Calu3 (cell line): ENCODE measurements around the gene YIPF7. TPM values are rescaled to one million over a fixed set of nuclear protein-coding genes. Genes with fewer than 3 reads are reported as not detected.

ENCODE experiments used
- BruUV-seq: library from RNA; stranded (reverse); fragments of 400-500 nt; replicated peaks from 2 replicates; lab custom pipeline; 2021; lab: Mats Ljungman, UMichigan
- CTCF ChIA-PET: fragments of 300-600 bp; sonication (Branson Sonifier 250); formaldehyde crosslinking; loops from one replicate; lab custom pipeline; 2022; ENCODE audit warnings: antibody characterized with exemption; lab: Charles Lee
- DNase-seq: peaks from one replicate; pipeline ENCODE4 v3.0.0; 2022
- H3K27ac Mint-ChIP-seq: one replicate; pipeline ENCODE4 v1.8.0; 2022; ENCODE audit warnings: mixed read lengths; ENCODE audit not compliant: unreplicated experiment
- H3K27me3 Mint-ChIP-seq: one replicate; pipeline ENCODE4 v1.8.0; 2022; ENCODE audit warnings: mixed read lengths; ENCODE audit not compliant: unreplicated experiment
- H3K36me3 Mint-ChIP-seq: one replicate; pipeline ENCODE4 v1.8.0; 2022; ENCODE audit warnings: mild to moderate bottlenecking, moderate library complexity, mixed read lengths; ENCODE audit not compliant: insufficient read depth, unreplicated experiment
- H3K4me1 Mint-ChIP-seq: one replicate; pipeline ENCODE4 v1.8.0; 2022; ENCODE audit warnings: mild to moderate bottlenecking, low read depth, mixed read lengths; ENCODE audit not compliant: unreplicated experiment
- H3K4me3 Mint-ChIP-seq: one replicate; pipeline ENCODE4 v1.8.0; 2022; ENCODE audit warnings: mild to moderate bottlenecking, low read depth, moderate library complexity, mixed read lengths; ENCODE audit not compliant: unreplicated experiment
- H3K9me3 Mint-ChIP-seq: one replicate; pipeline ENCODE4 v1.8.0; 2022; ENCODE audit warnings: low read depth, mixed read lengths; ENCODE audit not compliant: unreplicated experiment
- intact Hi-C: fragments of 100-400 bp; cut with micrococcal nuclease; formaldehyde crosslinking; loops from one replicate; pipeline ENCODE4 v1.10.0; 2022; ENCODE audit not compliant: unreplicated experiment
- total RNA-seq: library from RNA; stranded (reverse); gene quantifications from 2 replicates; pipeline ENCODE4 v1.2.3, GENCODE V29; 2022
- TF ChIP-seq, protein P1 (sequence below): fragments of 200-600 bp; IDR thresholded peaks from one replicate; pipeline ENCODE4 v1.8.0; 2022; ENCODE audit warnings: antibody characterized with exemption; ENCODE audit not compliant: unreplicated experiment

The YIPF7 gene
- total RNA-seq, 1 experiment from 2014 or later: 0.73 TPM

DNA sequence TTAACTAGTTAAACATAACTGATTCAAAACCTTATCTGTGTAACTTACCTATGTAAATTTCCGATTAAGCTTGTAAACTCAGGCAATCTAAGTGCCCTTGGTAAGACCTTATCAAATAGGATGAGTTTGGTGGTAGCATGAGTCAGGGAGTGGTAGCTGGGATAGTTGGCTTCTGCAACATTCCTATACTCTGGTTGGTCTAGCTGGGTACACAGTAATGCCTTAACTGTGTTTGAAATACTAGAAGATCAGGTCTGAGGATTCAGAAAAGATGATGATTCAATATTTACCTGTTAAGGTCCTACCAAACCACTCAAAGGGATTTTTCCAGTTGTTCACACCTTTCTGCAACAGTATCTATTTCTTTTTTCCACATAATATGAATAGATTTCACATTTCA lies 5.3 kb downstream of the YIPF7 start:
- intact Hi-C loops: no loop called here
- no peak overlapping the region for H3K4me3 Mint-ChIP-seq
- no peak for DNase-seq

DNA sequence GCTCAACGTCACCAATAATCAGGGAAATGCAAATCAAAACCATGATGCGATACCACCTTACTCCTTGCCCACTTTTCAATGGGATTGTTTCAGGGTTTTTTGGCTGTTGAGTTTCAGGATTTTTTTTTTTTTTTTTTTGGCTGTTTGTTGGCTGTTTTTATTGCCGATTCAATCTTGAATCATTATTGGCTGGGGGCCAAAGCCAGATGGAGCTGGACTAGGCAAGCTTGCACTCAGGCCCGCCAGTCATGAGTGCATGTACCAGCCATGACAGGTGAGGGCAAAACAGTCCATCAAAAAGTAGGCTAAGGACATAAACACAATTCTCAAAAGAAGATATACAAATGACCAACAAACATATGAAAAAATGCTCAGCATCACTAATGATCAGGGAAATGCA lies 13.3 kb downstream of the YIPF7 start:
- no TSS peak for BruUV-seq
- intact Hi-C loops: no loop called here
- Mint-ChIP-seq H3K27me3 (no peaks in the 10 kb centered on the region), H3K27ac (no peak overlapping the region), H3K9me3 (peaks cover 4% of the 10 kb centered on the region), H3K4me1 (no peaks in the 10 kb centered on the region), H3K36me3 (no peaks in the 10 kb centered on the region), H3K4me3 (no peak overlapping the region)
- CTCF ChIA-PET: no interaction called here
- TF ChIP-seq, protein P1, sequence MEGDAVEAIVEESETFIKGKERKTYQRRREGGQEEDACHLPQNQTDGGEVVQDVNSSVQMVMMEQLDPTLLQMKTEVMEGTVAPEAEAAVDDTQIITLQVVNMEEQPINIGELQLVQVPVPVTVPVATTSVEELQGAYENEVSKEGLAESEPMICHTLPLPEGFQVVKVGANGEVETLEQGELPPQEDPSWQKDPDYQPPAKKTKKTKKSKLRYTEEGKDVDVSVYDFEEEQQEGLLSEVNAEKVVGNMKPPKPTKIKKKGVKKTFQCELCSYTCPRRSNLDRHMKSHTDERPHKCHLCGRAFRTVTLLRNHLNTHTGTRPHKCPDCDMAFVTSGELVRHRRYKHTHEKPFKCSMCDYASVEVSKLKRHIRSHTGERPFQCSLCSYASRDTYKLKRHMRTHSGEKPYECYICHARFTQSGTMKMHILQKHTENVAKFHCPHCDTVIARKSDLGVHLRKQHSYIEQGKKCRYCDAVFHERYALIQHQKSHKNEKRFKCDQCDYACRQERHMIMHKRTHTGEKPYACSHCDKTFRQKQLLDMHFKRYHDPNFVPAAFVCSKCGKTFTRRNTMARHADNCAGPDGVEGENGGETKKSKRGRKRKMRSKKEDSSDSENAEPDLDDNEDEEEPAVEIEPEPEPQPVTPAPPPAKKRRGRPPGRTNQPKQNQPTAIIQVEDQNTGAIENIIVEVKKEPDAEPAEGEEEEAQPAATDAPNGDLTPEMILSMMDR: no peak
- no peak for DNase-seq

More for the DNA sequence above, 5.3 kb downstream of the YIPF7 start:
- H3K27me3 Mint-ChIP-seq: no peaks in the 10 kb centered on the region
- H3K36me3 Mint-ChIP-seq: no peaks in the 10 kb centered on the region
- BruUV-seq: no TSS peak
- no peak overlapping the region for H3K27ac Mint-ChIP-seq
- H3K4me1 Mint-ChIP-seq: no peaks in the 10 kb centered on the region
- CTCF ChIA-PET: no interaction called here
- H3K9me3 Mint-ChIP-seq: peaks cover 4% of the 10 kb centered on the region
- TF ChIP-seq, protein P1: no peak

DNA sequence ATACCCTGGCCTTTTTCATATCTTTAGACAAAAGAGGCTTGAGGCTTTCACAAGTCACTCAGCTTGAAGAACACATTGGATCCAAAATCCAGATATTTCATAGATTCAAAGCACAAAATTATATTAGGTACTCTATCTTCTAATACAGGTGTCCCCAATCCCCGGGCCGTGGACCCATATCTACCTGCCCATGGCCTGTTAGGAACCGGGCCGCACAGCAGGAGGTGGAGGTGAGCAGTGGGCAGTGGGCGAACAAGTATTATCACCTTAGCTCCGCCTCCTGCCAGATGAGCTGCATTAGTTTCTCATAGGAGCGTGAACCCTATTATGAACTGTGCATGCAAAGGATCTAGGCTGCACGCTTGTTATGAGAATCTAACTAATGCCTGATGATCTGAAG lies 18.7 kb downstream of the YIPF7 start:
- H3K4me3 Mint-ChIP-seq: no peak overlapping the region
- intact Hi-C loops: loop anchor here (5.0 kb wide), 1 partner anchor 1500 kb away; no protein-coding TSS in a partner anchor
- CTCF ChIA-PET: no interaction called here
- TF ChIP-seq, protein P1: no peak
- no peak overlapping the region for H3K27ac Mint-ChIP-seq
- H3K4me1 Mint-ChIP-seq: no peaks in the 10 kb centered on the region
- H3K27me3 Mint-ChIP-seq: no peaks in the 10 kb centered on the region
- H3K36me3 Mint-ChIP-seq: no peaks in the 10 kb centered on the region
- H3K9me3 Mint-ChIP-seq: no peaks in the 10 kb centered on the region
- BruUV-seq: no TSS peak
- no peak for DNase-seq

DNA sequence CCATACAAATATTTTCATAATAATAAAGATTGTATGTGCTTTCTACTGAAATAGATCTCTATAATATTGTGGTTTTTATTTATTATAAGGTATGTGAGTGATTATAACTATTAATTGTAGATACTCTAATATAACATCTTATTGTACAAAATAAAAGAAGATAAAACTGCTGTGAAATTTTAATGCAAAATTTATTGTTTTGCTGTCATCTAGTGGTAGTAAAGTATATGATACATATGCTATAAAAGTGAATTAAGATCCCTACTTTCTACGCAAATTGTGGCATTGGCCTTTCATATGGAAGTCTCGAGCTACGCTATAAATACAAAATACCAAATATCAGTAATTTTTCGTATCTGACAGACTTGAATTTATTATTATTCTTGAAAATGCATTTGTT lies 19.3 kb downstream of the YIPF7 start:
- TF ChIP-seq, protein P1: no peak
- Mint-ChIP-seq H3K27me3 (no peaks in the 10 kb centered on the region), H3K4me3 (no peak overlapping the region), H3K27ac (no peak overlapping the region), H3K4me1 (no peaks in the 10 kb centered on the region), H3K9me3 (no peaks in the 10 kb centered on the region), H3K36me3 (no peaks in the 10 kb centered on the region)
- no peak for DNase-seq
- CTCF ChIA-PET: no interaction called here
- intact Hi-C loops: loop anchor here (5.0 kb wide), 1 partner anchor 1500 kb away; no protein-coding TSS in a partner anchor
- BruUV-seq: no TSS peak
